HL-60/S4 (cell line): ENCODE data around the gene KRT7.

Experiments
- in situ Hi-C: fragments of 300-500 bp; cut with MboI; formaldehyde crosslinking; loops from 2 replicates; pipeline ENCODE4 v1.14.3; 2022; ENCODE audit warnings: low sequenced_read_pairs

KRT7 gene

GRCh38 chr12:52232674-52233461 lies at the start of gene KRT7:
KRT7 (plus strand) TSS chr12:52233243; CDS start chr12:52233297, 54 bp downstream.
- in situ Hi-C loops = no loop called here

GRCh38 chr12:52183544-52183910 lies 49.5 kb upstream of the KRT7 start:
- in situ Hi-C loops = no loop called here

GRCh38 chr12:52183971-52184370 lies 49.1 kb upstream of the KRT7 start:
- in situ Hi-C loops = no loop called here

- in situ Hi-C loops = no loop called here
These were observed 48.2 kb upstream of the KRT7 start for GRCh38 chr12:52184813-52185212.

- in situ Hi-C loops = no loop called here
These were observed 47.6 kb upstream of the KRT7 start for GRCh38 chr12:52185400-52185967.

- in situ Hi-C loops = no loop called here
These were observed 46.8 kb upstream of the KRT7 start for GRCh38 chr12:52186118-52186840.

- in situ Hi-C loops = no loop called here
These were observed 45.8 kb upstream of the KRT7 start for GRCh38 chr12:52187206-52187605.

GRCh38 chr12:52187640-52188039 lies 45.4 kb upstream of the KRT7 start:
- in situ Hi-C loops = no loop called here

- in situ Hi-C loops = no loop called here
These were observed 44.4 kb upstream of the KRT7 start for GRCh38 chr12:52188658-52189057.

GRCh38 chr12:52189376-52190174 lies 43.5 kb upstream of the KRT7 start:
- in situ Hi-C loops = no loop called here

- in situ Hi-C loops = no loop called here
These were observed 41.9 kb upstream of the KRT7 start for GRCh38 chr12:52190860-52191729.

GRCh38 chr12:52191841-52192791 lies 40.9 kb upstream of the KRT7 start, which contains the start of gene KRT80:
KRT80 (minus strand) TSS chr12:52192014; CDS start chr12:52191902, 112 bp downstream.
- in situ Hi-C loops = no loop called here

- in situ Hi-C loops = no loop called here
These were observed 39.5 kb upstream of the KRT7 start for GRCh38 chr12:52193532-52193931.

- in situ Hi-C loops = no loop called here
These were observed 39.1 kb upstream of the KRT7 start for GRCh38 chr12:52193991-52194390.

GRCh38 chr12:52195065-52195730 lies 37.8 kb upstream of the KRT7 start:
- in situ Hi-C loops = no loop called here

GRCh38 chr12:52197371-52198231 lies 35.4 kb upstream of the KRT7 start:
- in situ Hi-C loops = no loop called here

GRCh38 chr12:52198454-52199215 lies 34.4 kb upstream of the KRT7 start:
- in situ Hi-C loops = no loop called here
